SIG-M5 treated with dmso at 0.1 percent for 504 hours (cell line): ENCODE results near the gene TBCE.

Source experiments
- DNase-seq: peaks from one replicate; lab custom pipeline; 2025; ENCODE audit not compliant: unreplicated experiment; lab: John Stamatoyannopoulos, UW

The TBCE gene

GRCh38 chr1:235367000-235367908 lies at the start of gene TBCE:
Gene TBCE, plus strand, starts transcription at chr1:235367427. Its CDS starts 12,623 bp downstream, at chr1:235380050.
- DNase-seq: peak; percentile 99

GRCh38 chr1:235319255-235319654 lies 48.0 kb upstream of the TBCE start:
- DNase-seq: no peak

- DNase-seq: no peak
These were observed 46.6 kb upstream of the TBCE start for GRCh38 chr1:235320521-235321179.

- DNase-seq: no peak
These were observed 42.9 kb upstream of the TBCE start for GRCh38 chr1:235324296-235324695.

GRCh38 chr1:235325139-235325538 lies 42.1 kb upstream of the TBCE start:
- DNase-seq: no peak

- no peak for DNase-seq
These were observed 41.4 kb upstream of the TBCE start for GRCh38 chr1:235325854-235326253.

- peak; percentile 79 for DNase-seq
These were observed 40.3 kb upstream of the TBCE start for GRCh38 chr1:235326719-235327558.

GRCh38 chr1:235327559-235328270 lies 39.5 kb upstream of the TBCE start, which contains the start of gene ARID4B:
Gene ARID4B, minus strand, starts transcription at chr1:235328179. Its CDS starts 1,260 bp downstream, at chr1:235326919.
- DNase-seq: peak; percentile 67

GRCh38 chr1:235328271-235329138 lies 38.7 kb upstream of the TBCE start, which contains the start of gene GGPS1:
Gene GGPS1, plus strand, starts transcription at chr1:235328570. Its CDS starts 6,695 bp downstream, at chr1:235335265.
- peak; percentile 100 for DNase-seq

GRCh38 chr1:235329139-235329902 lies 37.9 kb upstream of the TBCE start:
- peak; percentile 69 for DNase-seq

GRCh38 chr1:235330918-235331285 lies 36.3 kb upstream of the TBCE start:
- no peak for DNase-seq

- peak; percentile 58 for DNase-seq
These were observed 35.8 kb upstream of the TBCE start for GRCh38 chr1:235331401-235331800.

- no peak for DNase-seq
These were observed 30.3 kb upstream of the TBCE start for GRCh38 chr1:235336903-235337302.

GRCh38 chr1:235339746-235340145 lies 27.5 kb upstream of the TBCE start:
- no peak for DNase-seq

GRCh38 chr1:235341334-235341733 lies 25.9 kb upstream of the TBCE start:
- no peak for DNase-seq

- no peak for DNase-seq
These were observed 25.2 kb upstream of the TBCE start for GRCh38 chr1:235342039-235342438.

- no peak for DNase-seq
These were observed 24.8 kb upstream of the TBCE start for GRCh38 chr1:235342471-235342870.

GRCh38 chr1:235343726-235344125 lies 23.5 kb upstream of the TBCE start:
- no peak for DNase-seq

GRCh38 chr1:235351441-235351840 lies 15.8 kb upstream of the TBCE start:
- DNase-seq: no peak
